Measurements from ENCODE around the gene AOX1.

GRCh38 chr2:200588076-200588678 is 2.4 kb downstream of the AOX1 start:
- TF ChIP-seq CTCF (IDR thresholded peaks at IDR 0.05) (no peak), POLR2A (IDR thresholded peaks at IDR 0.05) (no peak), POLR2AphosphoS5 (IDR thresholded peaks at IDR 0.05) (no peak)
